ENCODE results near the gene TMPRSS15.

DNA sequence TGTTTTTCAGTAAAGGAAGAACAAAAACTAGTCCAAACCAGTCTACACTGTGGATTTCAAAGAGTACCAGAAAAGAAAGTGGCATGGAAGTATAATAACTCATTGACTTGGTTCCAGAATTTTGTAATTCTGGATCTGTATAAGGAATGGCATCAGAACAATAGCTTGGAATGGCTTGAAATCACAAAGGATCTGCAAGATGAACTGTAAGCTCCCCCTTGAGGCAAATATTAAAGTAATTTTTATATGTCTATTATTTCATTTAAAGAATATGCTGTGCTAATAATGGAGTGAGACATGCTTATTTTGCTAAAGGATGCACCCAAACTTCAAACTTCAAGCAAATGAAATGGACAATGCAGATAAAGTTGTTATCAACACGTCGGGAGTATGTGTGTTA lies 137.6 kb downstream of the TMPRSS15 start:
- no peak for TF ChIP-seq CTCF (IDR thresholded peaks at IDR 0.05; ENCODE audit: low read length)
- no peak for TF ChIP-seq EZH2 (IDR thresholded peaks at IDR 0.05; ENCODE audit: borderline replicate concordance, low read length)

All from OCI-LY1 (cell line).